Lung (tissue), 12 donors: ENCODE data around the gene KCP. TPM values are rescaled to one million over a fixed set of nuclear protein-coding genes. Genes with fewer than 3 reads are reported as not detected.

ENCODE experiments used
- ATAC-seq: fragments of 200-7000 bp; cut with Tn5 transposase; one replicate; pipeline ENCODE4 v1.9.1; 2020; ENCODE audit warnings: moderate number of reproducible peaks; ENCODE audit not compliant: insufficient read depth, low FRiP score
- DNase-seq, 3 donors: peaks; one replicate each; pipeline ENCODE4 v3.0.0-alpha.2; 2013 to 2017
- H3K27ac ChIP-seq, 2 donors: one replicate each; pipeline ENCODE4 v1.5.1; 2013; ENCODE audit warnings: mild to moderate bottlenecking in 2 of 2, moderate library complexity in 2 of 2, control low read depth in 1 of 2, inconsistent platforms in 1 of 2, low read depth in 1 of 2, low read length in 1 of 2
- H3K27me3 ChIP-seq, 3 donors: one replicate each; pipeline ENCODE4 v1.5.1; 2013; ENCODE audit warnings: low read length in 2 of 3; ENCODE audit not compliant: control insufficient read depth in 3 of 3, insufficient read depth in 3 of 3
- H3K36me3 ChIP-seq, 4 donors: one replicate each; pipeline ENCODE4 v1.5.1; 2013; ENCODE audit warnings: low read length in 4 of 4, mild to moderate bottlenecking in 1 of 4, moderate library complexity in 1 of 4; ENCODE audit not compliant: control insufficient read depth in 4 of 4, insufficient read depth in 4 of 4
- H3K4me1 ChIP-seq, 5 donors: one replicate each; pipeline ENCODE4 v1.5.1; 2013; ENCODE audit warnings: low read length in 5 of 5, mild to moderate bottlenecking in 2 of 5, moderate library complexity in 1 of 5; ENCODE audit not compliant: control insufficient read depth in 5 of 5, insufficient read depth in 5 of 5
- H3K4me3 ChIP-seq: one replicate; pipeline ENCODE4 v1.5.1; 2013; ENCODE audit warnings: mild to moderate bottlenecking, control low read depth, moderate library complexity
- H3K9ac ChIP-seq, 2 donors: one replicate each; pipeline ENCODE4 v1.5.1; 2013; ENCODE audit warnings: low read length in 2 of 2, control low read depth in 1 of 2; ENCODE audit not compliant: insufficient read depth in 1 of 2
- H3K9me3 ChIP-seq, 4 donors: one replicate each; pipeline ENCODE4 v1.5.1; 2013; ENCODE audit warnings: low read length in 3 of 4, mild to moderate bottlenecking in 1 of 4, moderate library complexity in 1 of 4; ENCODE audit not compliant: control insufficient read depth in 4 of 4, insufficient read depth in 3 of 4
- WGBS, 2 donors: extraction: QIAGEN DNeasy Blood & Tissue Kit; methylation state at CpG; one replicate each; pipeline ENCODE4 v1.1.7; 2013; 5-methylcytosine and 5-hydroxymethylcytosine counted together
- polyA plus RNA-seq, 2 donors: library from polyadenylated mRNA; stranded (reverse); fragments of 200-250 nt; gene quantifications; one replicate each; pipeline ENCODE4 v1.2.1, GENCODE V29; 2013
- total RNA-seq, 2 donors: library from RNA; depleted of rRNA in 1 of 2; stranded (reverse); fragments of >200 nt in 1 of 2; gene quantifications; one replicate each; pipeline ENCODE4 v1.2.1, GENCODE V29; 2014 to 2021
- TF ChIP-seq, protein P1 (sequence below): IDR thresholded peaks from 2 replicates; pipeline ENCODE4 v1.5.1; 2012; ENCODE audit warnings: mild to moderate bottlenecking; ENCODE audit errors: control extremely low read depth, extremely low read depth
- donor health status: control.
- donor health status: control.
- donor health status: Bipolar disorder and iron deficiency.
- donor health status: healthy.
- donor health status: DM: yes; HTN: yes; CAD: no.

The KCP gene
- total and polyA plus RNA-seq, 4 donors: 0.22 to 3.9 (median 0.56) TPM

DNA sequence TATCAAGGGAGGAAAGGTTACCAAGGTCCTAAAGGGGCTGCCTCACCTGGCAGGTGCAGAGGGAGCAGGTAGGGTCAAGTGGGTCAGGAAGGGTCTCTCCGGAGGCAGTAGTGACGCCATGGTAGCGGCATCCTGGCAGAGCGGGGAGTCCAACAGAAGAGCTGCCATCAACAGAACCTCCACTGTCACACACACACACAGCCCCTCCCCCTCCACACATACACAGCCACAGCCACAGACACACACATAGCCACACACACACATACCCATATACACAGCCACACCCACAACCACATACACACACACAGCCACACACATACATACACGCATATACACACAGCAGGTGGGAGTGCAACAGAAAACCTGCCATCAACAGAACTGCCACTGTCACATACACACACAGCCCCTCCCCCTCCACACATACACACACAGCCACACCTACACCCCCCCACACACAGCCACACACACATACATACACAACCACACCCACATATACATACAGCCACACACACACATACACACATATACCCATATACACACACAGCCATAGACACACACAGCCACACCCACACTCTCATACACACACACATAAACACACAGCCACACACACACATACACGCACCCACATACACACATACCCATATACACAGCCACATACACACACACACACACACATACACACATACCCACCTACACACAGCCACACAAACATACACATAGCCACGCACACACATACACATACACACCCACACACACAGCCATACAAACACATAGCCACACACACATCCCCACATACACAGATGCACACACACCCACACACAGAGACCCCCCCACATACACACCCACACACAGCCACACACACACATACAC lies 23.1 kb downstream of the KCP start:
- TF ChIP-seq, protein P1, sequence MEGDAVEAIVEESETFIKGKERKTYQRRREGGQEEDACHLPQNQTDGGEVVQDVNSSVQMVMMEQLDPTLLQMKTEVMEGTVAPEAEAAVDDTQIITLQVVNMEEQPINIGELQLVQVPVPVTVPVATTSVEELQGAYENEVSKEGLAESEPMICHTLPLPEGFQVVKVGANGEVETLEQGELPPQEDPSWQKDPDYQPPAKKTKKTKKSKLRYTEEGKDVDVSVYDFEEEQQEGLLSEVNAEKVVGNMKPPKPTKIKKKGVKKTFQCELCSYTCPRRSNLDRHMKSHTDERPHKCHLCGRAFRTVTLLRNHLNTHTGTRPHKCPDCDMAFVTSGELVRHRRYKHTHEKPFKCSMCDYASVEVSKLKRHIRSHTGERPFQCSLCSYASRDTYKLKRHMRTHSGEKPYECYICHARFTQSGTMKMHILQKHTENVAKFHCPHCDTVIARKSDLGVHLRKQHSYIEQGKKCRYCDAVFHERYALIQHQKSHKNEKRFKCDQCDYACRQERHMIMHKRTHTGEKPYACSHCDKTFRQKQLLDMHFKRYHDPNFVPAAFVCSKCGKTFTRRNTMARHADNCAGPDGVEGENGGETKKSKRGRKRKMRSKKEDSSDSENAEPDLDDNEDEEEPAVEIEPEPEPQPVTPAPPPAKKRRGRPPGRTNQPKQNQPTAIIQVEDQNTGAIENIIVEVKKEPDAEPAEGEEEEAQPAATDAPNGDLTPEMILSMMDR: no peak
- Histone ChIP-seq H3K4me3 (no peak overlapping the region), H3K9me3 (no peaks in the 10 kb centered on the region), H3K27ac (no peak overlapping the region), H3K9ac (no peak overlapping the region), H3K27me3 (peaks cover 0 to 14% (median 0%) of the 10 kb centered on the region in 3 donors), H3K4me1 (peaks cover 0 to 3% (median 0%) of the 10 kb centered on the region in 5 donors), H3K36me3 (no peaks in the 10 kb centered on the region)
- WGBS, 2 donors: 83 to 89% methylated on average over 7 of the region's 7 CpGs
- DNase-seq (peak in 1 of 3 donors; percentile 12), ATAC-seq (no peak)

DNA sequence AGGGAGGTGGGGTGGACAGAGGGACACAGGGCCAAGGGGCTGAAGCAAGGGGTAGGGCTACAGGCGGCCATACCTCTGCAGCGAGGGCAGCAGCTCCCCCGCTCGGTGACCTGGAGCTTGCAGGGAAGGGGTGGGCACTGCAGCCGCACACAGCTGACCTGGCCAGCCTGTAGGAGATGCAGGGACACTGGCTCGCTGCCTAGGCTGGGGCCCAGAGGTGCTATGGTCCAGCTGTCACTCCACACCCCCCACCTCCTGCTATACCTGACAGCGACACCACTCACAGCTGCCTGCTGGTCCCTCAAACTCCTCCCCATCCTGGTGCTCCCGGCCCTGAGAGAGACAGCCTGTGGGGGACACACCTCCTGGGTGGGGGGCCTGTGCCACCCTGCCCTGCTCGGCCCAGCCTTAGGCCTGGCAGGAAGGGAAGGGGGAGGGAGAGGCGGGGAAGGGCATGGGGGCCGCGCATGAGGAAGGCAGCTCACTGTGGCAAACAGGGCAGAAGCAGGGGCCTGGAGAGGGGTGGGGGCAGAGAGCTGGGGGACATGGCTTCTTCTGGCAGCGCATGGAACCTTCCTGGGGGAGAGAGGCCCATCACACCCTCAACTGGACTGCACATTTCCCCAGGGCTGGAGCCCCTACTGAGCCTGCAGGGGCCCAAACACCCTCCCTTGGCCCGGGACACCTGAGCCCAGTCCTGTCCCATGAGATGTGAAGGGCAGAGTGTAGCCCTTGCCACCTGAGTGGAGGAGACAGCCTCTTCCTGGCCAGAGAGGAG lies 23.9 kb downstream of the KCP start:
- ATAC-seq (no peak), DNase-seq (peak in 1 of 3 donors; percentile 12)
- 51 to 52% methylated on average over 14 of the region's 14 CpGs for WGBS, 2 donors
- H3K36me3 ChIP-seq: no peaks in the 10 kb centered on the region
- no peak overlapping the region for H3K4me3 ChIP-seq
- peaks cover 0 to 3% (median 0%) of the 10 kb centered on the region in 5 donors for H3K4me1 ChIP-seq
- H3K9me3 ChIP-seq: no peaks in the 10 kb centered on the region
- H3K27ac ChIP-seq: no peak overlapping the region
- H3K27me3 ChIP-seq: peaks cover 0 to 10% (median 0%) of the 10 kb centered on the region in 3 donors
- no peak overlapping the region for H3K9ac ChIP-seq
- TF ChIP-seq, protein P1: no peak

DNA sequence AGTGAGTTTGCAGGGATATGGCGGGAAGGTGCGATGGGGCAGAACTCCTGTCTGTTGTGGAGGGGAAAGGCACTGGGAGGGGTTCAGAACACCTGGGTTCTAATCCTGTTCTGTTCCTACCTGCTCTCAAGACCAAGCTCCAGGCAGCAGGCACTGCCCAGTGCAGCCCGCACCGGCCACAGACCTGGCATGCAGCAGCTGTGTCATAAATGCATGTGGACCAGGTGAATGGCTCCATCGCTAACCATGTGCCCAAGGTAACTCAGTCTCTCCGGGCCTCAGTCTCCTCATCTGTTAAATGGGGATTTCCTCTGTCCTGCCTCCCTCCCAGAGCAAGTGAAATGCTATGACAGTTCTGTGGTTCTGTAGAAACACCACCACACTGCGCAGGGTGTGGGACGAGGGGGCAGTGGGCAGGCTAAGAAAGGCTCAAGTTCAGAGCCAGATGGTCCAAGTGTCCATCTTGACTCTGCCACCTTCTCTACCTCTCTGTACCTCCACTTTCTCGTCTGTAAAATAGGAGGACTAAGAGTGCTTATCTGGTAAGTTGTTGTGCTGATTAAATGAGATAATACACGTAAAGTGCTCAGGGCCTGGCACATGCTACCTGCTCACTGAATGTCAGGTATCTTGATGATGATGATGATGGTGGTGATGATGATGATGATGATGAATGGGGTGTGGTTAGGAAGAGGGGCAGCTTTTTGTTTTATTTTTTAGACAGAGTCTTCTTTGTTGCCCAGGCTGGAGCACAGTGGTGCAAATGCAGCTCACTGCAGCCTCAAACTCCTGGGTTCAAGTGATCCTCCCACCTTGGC lies 24.9 kb downstream of the KCP start:
- Histone ChIP-seq H3K27me3 (peaks cover 0 to 10% (median 0%) of the 10 kb centered on the region in 3 donors), H3K4me3 (no peak overlapping the region), H3K27ac (no peak overlapping the region), H3K4me1 (no peaks in the 10 kb centered on the region), H3K36me3 (no peaks in the 10 kb centered on the region), H3K9me3 (no peaks in the 10 kb centered on the region), H3K9ac (no peak overlapping the region)
- ATAC-seq (no peak), DNase-seq (peak in 1 of 3 donors; percentile 7)
- TF ChIP-seq, protein P1: no peak
- WGBS, 2 donors: 90 to 93% methylated on average over 10 of the region's 10 CpGs
